Thymus (tissue), 11 donors: ENCODE measurements around the gene LZTFL1. TPM values are rescaled to one million over a fixed set of nuclear protein-coding genes. Genes with fewer than 3 reads are reported as not detected.

Experiments
- DNase-seq, 9 donors: peaks; one replicate each; pipeline ENCODE4 v3.0.0-alpha.2; 2013; ENCODE audit warnings: low spot score in 9 of 9, low read depth in 6 of 9, missing footprints in 1 of 9
- H3K27ac ChIP-seq, 2 donors: one replicate each; pipeline ENCODE4 v1.5.1; 2013; ENCODE audit warnings: control low read depth in 1 of 2, low read depth in 1 of 2, low read length in 1 of 2, mild to moderate bottlenecking in 1 of 2, moderate library complexity in 1 of 2
- H3K27me3 ChIP-seq, 2 donors: one replicate each; pipeline ENCODE4 v1.5.1; 2013; ENCODE audit warnings: low read length in 1 of 2; ENCODE audit not compliant: control insufficient read depth in 2 of 2, insufficient read depth in 1 of 2
- H3K36me3 ChIP-seq, 2 donors: one replicate each; pipeline ENCODE4 v1.5.1; 2013; ENCODE audit warnings: low read length in 1 of 2, mild to moderate bottlenecking in 1 of 2, moderate library complexity in 1 of 2; ENCODE audit not compliant: control insufficient read depth in 2 of 2, insufficient read depth in 2 of 2
- H3K4me1 ChIP-seq, 2 donors: one replicate each; pipeline ENCODE4 v1.5.1; 2013; ENCODE audit warnings: low read length in 2 of 2; ENCODE audit not compliant: control insufficient read depth in 2 of 2, insufficient read depth in 2 of 2
- H3K4me3 ChIP-seq, 2 donors: one replicate each; pipeline ENCODE4 v1.5.1; 2013; ENCODE audit warnings: low read length in 2 of 2, control low read depth in 1 of 2, mild to moderate bottlenecking in 1 of 2
- H3K9me3 ChIP-seq, 2 donors: one replicate each; pipeline ENCODE4 v1.5.1; 2013; ENCODE audit warnings: low read length in 1 of 2, mild to moderate bottlenecking in 1 of 2; ENCODE audit not compliant: control insufficient read depth in 2 of 2, insufficient read depth in 1 of 2
- WGBS: extraction: QIAGEN DNeasy Blood & Tissue Kit; methylation state at CpG from one replicate; pipeline ENCODE4 v1.1.7; 2013; 5-methylcytosine and 5-hydroxymethylcytosine counted together
- polyA plus RNA-seq: library from polyadenylated mRNA; stranded (reverse); fragments of 200-250 nt; gene quantifications from one replicate; pipeline ENCODE4 v1.2.3, GENCODE V29; 2013
- total RNA-seq: library from RNA; stranded (reverse); fragments of 120-200 nt; gene quantifications from one replicate; pipeline ENCODE4 v1.2.4, GENCODE V29; 2013
- donor health status: healthy.

The LZTFL1 gene
- total and polyA plus RNA-seq, 2 donors = 42.8 to 191 TPM

DNA sequence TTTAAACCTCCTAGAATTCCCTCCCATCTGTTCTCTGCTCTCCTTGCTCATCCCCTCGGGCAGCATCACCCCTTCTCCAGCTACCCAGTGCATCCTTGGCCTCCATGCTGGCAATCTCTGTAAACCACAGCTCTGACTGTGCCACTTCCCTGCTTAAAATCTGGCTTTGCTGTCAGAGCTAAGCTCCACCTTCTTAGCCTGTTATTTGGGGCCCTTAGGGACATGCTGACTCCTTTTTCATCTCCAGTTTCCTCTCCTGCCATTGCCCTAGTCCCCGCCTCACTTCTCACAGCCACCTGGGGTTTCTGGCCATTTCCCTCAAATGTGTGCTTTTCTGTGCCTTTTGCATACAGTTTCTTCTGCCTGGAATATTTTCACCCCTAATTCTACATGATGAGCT, 51.3 kb downstream of the LZTFL1 start:
- 92% methylated on average over 2 of the region's 2 CpGs for WGBS
- Histone ChIP-seq H3K4me1 (peaks cover 0 to 20% of the 10 kb centered on the region in 2 donors), H3K9me3 (no peaks in the 10 kb centered on the region), H3K27me3 (peaks cover 6 to 26% of the 10 kb centered on the region in 2 donors), H3K27ac (no peak overlapping the region), H3K4me3 (no peak overlapping the region), H3K36me3 (no peaks in the 10 kb centered on the region)
- no peak for DNase-seq

- no peaks in the 10 kb centered on the region for H3K9me3 ChIP-seq
- H3K27ac ChIP-seq = no peak overlapping the region
- no peak for DNase-seq
- peaks cover 0 to 13% of the 10 kb centered on the region in 2 donors for H3K27me3 ChIP-seq
- 96% methylated on average over 4 of the region's 4 CpGs for WGBS
- peaks cover 0 to 20% of the 10 kb centered on the region in 2 donors for H3K4me1 ChIP-seq
- H3K36me3 ChIP-seq = no peaks in the 10 kb centered on the region
- no peak overlapping the region for H3K4me3 ChIP-seq
These were observed 52.6 kb downstream of the LZTFL1 start for GRCh38 chr3:45789235-45789812.

- H3K36me3 ChIP-seq = no peaks in the 10 kb centered on the region
- no peaks in the 10 kb centered on the region for H3K9me3 ChIP-seq
- H3K27ac ChIP-seq = no peak overlapping the region
- DNase-seq = no peak
- no peak overlapping the region for H3K4me3 ChIP-seq
- peaks cover 0 to 16% of the 10 kb centered on the region in 2 donors for H3K4me1 ChIP-seq
- H3K27me3 ChIP-seq = peaks cover 0 to 6% of the 10 kb centered on the region in 2 donors
- WGBS = 99% methylated on average over 2 of the region's 2 CpGs
These were observed 54.4 kb downstream of the LZTFL1 start for GRCh38 chr3:45787551-45787950.

DNA sequence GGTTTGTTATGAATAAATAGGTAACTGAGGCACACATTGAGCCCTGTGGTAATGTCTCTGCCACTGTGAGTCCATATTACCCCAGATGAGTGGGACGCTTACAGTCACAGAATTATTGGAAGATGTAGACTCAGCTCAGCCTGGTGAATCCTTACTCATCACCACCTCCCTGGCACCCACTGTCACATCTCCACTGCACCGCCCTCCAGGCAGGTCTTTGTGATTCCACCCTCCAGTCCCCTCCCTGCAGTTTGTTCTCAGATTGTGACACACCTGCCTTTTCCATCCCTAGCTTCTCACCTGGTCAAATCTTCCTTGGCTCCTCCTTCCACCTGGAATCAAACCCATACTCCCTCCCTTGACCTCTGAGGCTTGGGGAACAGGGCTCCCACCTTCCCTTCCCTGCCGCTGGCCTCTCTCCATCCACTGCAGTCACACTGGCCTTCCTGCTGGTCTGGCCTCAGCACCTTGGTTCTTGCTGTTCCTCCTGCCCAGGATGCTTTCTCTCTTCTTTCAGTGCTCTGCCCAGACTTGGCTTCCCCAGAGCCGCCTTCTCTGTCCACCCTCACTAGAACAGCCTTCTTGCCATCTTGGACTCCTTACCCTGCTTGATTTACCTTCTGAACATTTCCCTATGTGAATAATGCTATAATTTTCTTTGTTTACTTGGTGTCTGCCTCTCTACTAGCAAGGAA, 55.0 kb downstream of the LZTFL1 start:
- Histone ChIP-seq H3K27ac (no peak overlapping the region), H3K4me3 (no peak overlapping the region), H3K9me3 (no peaks in the 10 kb centered on the region), H3K4me1 (peaks cover 0 to 14% of the 10 kb centered on the region in 2 donors), H3K27me3 (peaks cover 0 to 2% of the 10 kb centered on the region in 2 donors), H3K36me3 (no peaks in the 10 kb centered on the region)
- 100% methylated on average over 4 of the region's 4 CpGs for WGBS
- no peak for DNase-seq

DNA sequence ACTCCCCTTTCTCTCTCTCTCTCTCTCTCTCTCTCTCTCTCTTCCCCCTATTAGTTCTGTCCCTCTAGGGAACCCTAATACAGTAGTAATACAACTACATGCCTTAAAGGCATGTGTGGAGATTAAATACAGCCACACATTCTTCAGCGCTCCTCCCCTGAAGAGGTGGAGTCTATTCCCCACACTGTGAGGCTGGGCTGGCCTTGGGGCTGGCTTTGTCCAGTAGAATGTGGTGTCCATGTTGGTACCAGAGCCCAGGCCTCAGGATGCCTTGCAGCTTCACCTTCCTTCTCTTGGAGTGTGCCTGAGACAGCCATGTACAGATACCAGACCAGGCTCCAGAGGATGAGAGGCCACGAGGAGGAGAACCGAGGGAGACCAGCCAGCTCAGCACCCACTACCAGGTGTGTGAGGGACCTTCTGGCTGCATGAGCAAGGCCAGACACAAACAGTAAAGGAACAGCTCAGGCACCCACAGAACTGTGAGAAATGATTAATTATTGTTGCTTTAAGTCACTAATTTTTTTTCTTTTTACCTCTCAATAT, 56.2 kb downstream of the LZTFL1 start:
- no peak for DNase-seq
- WGBS = 95% methylated on average over 3 of the region's 3 CpGs

GRCh38 chr3:45783667-45784066, 58.3 kb downstream of the LZTFL1 start:
- Histone ChIP-seq H3K4me3 (no peak overlapping the region), H3K27ac (no peak overlapping the region), H3K36me3 (no peaks in the 10 kb centered on the region), H3K27me3 (peaks cover 0 to 2% of the 10 kb centered on the region in 2 donors), H3K4me1 (no peaks in the 10 kb centered on the region), H3K9me3 (no peaks in the 10 kb centered on the region)
- 98% methylated on average over 3 of the region's 3 CpGs for WGBS
- no peak for DNase-seq

More for the DNA sequence above, 56.2 kb downstream of the LZTFL1 start:
- no peak overlapping the region for H3K27ac ChIP-seq
- H3K9me3 ChIP-seq = no peaks in the 10 kb centered on the region
- no peaks in the 10 kb centered on the region for H3K36me3 ChIP-seq
- H3K4me3 ChIP-seq = no peak overlapping the region
- H3K4me1 ChIP-seq = peaks cover 0 to 5% of the 10 kb centered on the region in 2 donors
- peaks cover 0 to 2% of the 10 kb centered on the region in 2 donors for H3K27me3 ChIP-seq

DNA sequence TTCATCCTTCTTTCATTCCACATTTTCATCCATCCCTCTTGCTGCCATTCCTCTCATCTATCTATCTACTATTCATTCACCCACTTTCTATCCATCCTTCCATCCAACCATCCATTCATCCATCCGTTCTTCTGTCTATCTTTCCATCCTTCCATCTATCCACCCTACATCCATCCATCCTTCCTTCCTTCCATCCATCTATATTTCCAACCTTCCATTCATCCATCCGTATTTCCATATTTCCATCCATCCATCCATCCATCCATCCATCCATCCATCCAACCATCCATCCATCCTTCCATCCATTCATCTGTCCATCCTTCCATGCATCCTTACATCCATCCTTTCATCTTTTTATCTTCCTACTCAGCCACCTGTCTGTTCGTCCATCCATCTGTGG, 59.5 kb downstream of the LZTFL1 start:
- no peak overlapping the region for H3K27ac ChIP-seq
- H3K4me1 ChIP-seq = no peaks in the 10 kb centered on the region
- no peaks in the 10 kb centered on the region for H3K36me3 ChIP-seq
- H3K27me3 ChIP-seq = peaks cover 0 to 2% of the 10 kb centered on the region in 2 donors
- no peaks in the 10 kb centered on the region for H3K9me3 ChIP-seq
- 95% methylated on average over 3 of the region's 3 CpGs for WGBS
- no peak overlapping the region for H3K4me3 ChIP-seq
- no peak for DNase-seq

- WGBS = 98% methylated on average over 12 of the region's 12 CpGs
- Histone ChIP-seq H3K36me3 (no peaks in the 10 kb centered on the region), H3K4me3 (no peak overlapping the region), H3K4me1 (no peaks in the 10 kb centered on the region), H3K27ac (no peak overlapping the region), H3K27me3 (no peaks in the 10 kb centered on the region), H3K9me3 (no peaks in the 10 kb centered on the region)
- DNase-seq = no peak
These were observed 60.1 kb downstream of the LZTFL1 start for GRCh38 chr3:45781841-45782240.

DNA sequence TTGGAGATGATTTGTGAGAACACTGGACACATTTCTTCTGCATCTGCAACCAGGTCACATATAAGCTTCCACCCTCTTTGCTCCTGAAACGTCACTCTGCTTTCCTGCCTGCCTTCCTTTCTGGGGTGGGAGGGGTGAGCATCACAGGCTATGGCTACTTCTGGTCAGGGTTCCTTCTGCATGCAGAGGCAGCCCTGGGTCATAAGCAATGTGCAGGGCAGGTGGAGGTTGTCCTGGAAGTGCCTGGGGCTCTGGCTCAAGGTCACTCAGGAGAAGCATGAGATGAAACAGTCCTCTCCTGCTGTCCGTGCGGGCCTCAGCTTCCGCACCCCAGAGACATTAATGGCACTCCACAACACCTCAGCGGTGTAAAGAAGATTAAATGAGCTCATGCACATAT, 60.6 kb downstream of the LZTFL1 start:
- H3K36me3 ChIP-seq = no peaks in the 10 kb centered on the region
- no peak overlapping the region for H3K4me3 ChIP-seq
- H3K4me1 ChIP-seq = no peaks in the 10 kb centered on the region
- DNase-seq = no peak
- H3K27ac ChIP-seq = no peak overlapping the region
- no peaks in the 10 kb centered on the region for H3K9me3 ChIP-seq
- whole genome bisulfite sequencing = 93% methylated on average over 5 of the region's 5 CpGs
- H3K27me3 ChIP-seq = peaks cover 0 to 3% of the 10 kb centered on the region in 2 donors
